HEK293 (cell line): Measurements from ENCODE around the gene CYTH4.

Experiments
- CTCF ChIA-PET: fragments of 350-600 bp; formaldehyde crosslinking; extraction: SDS; loops from one replicate; lab custom pipeline; 2021; ENCODE audit warnings: antibody characterized with exemption; lab: Yijun Ruan, JAX
- POLR2A ChIA-PET: fragments of 300-600 bp; formaldehyde crosslinking; extraction: SDS; loops from one replicate; lab custom pipeline; 2020; ENCODE audit warnings: antibody characterized with exemption, inconsistent platforms; lab: Yijun Ruan, JAX
- H3K27ac ChIP-seq: fragments of 200-500 bp; sonication (Bioruptor generic); 2 replicates; pipeline ENCODE4 v1.5.1; 2014; ENCODE audit warnings: low read depth, low read length, control low read depth, inconsistent platforms; ENCODE audit errors: extremely low read depth
- H3K36me3 ChIP-seq, 2 experiments: fragments of 200-500 bp in 1 of 2; sonication (Bioruptor generic) in 1 of 2; 1 replicate in 1 of 2; 2 replicates in 1 of 2; pipeline ENCODE4 v1.5.1; 2014 to 2017; ENCODE audit warnings: inconsistent platforms in 2 of 2, low read length in 2 of 2; ENCODE audit not compliant: control insufficient read depth in 2 of 2, insufficient read depth in 1 of 2
- H3K4me1 ChIP-seq: fragments of 200-500 bp; sonication (Bioruptor generic); 2 replicates; pipeline ENCODE4 v1.5.1; 2014; ENCODE audit warnings: mild to moderate bottlenecking, low read length, inconsistent platforms; ENCODE audit not compliant: control insufficient read depth, insufficient read depth
- H3K4me3 ChIP-seq: 2 replicates; pipeline ENCODE4 v1.5.1; 2011; ENCODE audit warnings: low read depth, mild to moderate bottlenecking, control low read depth, low read length, moderate library complexity
- H3K9me3 ChIP-seq: fragments of 200-500 bp; sonication (Bioruptor generic); 2 replicates; pipeline ENCODE4 v1.5.1; 2014; ENCODE audit warnings: low read depth, low read length, inconsistent platforms; ENCODE audit not compliant: control insufficient read depth, insufficient read depth
- EGR2 ChIP-seq: fragments of 450-650 bp; formaldehyde crosslinking; IDR thresholded peaks from 2 replicates; pipeline ENCODE4 v1.5.1; 2016; ENCODE audit warnings: low read depth, missing biosample characterization, missing genetic modification characterization
- PATZ1 ChIP-seq: fragments of 450-650 bp; formaldehyde crosslinking; IDR thresholded peaks from 2 replicates; pipeline ENCODE4 v1.5.1; 2016; ENCODE audit warnings: missing biosample characterization, missing genetic modification characterization
- REPIN1 ChIP-seq: fragments of 450-650 bp; formaldehyde crosslinking; IDR thresholded peaks from 2 replicates; pipeline ENCODE4 v1.5.1; 2017; ENCODE audit warnings: missing biosample characterization, missing genetic modification characterization, low read depth
- TCF7L2 ChIP-seq: IDR thresholded peaks from 2 replicates; pipeline ENCODE4 v1.6.1; 2011; ENCODE audit warnings: low read depth, mild to moderate bottlenecking, inconsistent platforms, low read length, moderate library complexity, borderline replicate concordance
- ZBTB1 ChIP-seq: fragments of 450-650 bp; formaldehyde crosslinking; IDR thresholded peaks from 2 replicates; pipeline ENCODE4 v1.5.1; 2016; ENCODE audit warnings: missing biosample characterization, missing genetic modification characterization
- ZBTB10 ChIP-seq: fragments of 450-650 bp; formaldehyde crosslinking; IDR thresholded peaks from 2 replicates; pipeline ENCODE4 v1.5.1; 2016; ENCODE audit warnings: missing biosample characterization, missing genetic modification characterization
- ZBTB8A ChIP-seq: fragments of 450-650 bp; formaldehyde crosslinking; IDR thresholded peaks from 2 replicates; pipeline ENCODE4 v1.5.1; 2016; ENCODE audit warnings: missing biosample characterization, missing genetic modification characterization
- ZNF132 ChIP-seq: fragments of 450-650 bp; formaldehyde crosslinking; IDR thresholded peaks from 2 replicates; pipeline ENCODE4 v1.5.1; 2017; ENCODE audit warnings: missing biosample characterization, missing genetic modification characterization, borderline replicate concordance
- ZNF148 ChIP-seq: fragments of 450-650 bp; formaldehyde crosslinking; IDR thresholded peaks from 2 replicates; pipeline ENCODE4 v1.5.0; 2017; ENCODE audit warnings: missing biosample characterization, missing genetic modification characterization, borderline replicate concordance
- ZNF155 ChIP-seq: fragments of 450-650 bp; formaldehyde crosslinking; IDR thresholded peaks from 2 replicates; pipeline ENCODE4 v1.5.1; 2016; ENCODE audit warnings: missing biosample characterization, missing genetic modification characterization
- ZNF157 ChIP-seq: fragments of 450-650 bp; formaldehyde crosslinking; IDR thresholded peaks from 2 replicates; pipeline ENCODE4 v1.5.1; 2016; ENCODE audit warnings: missing biosample characterization, missing genetic modification characterization
- ZNF239 ChIP-seq: fragments of 450-650 bp; formaldehyde crosslinking; IDR thresholded peaks from 2 replicates; pipeline ENCODE4 v1.5.1; 2016; ENCODE audit warnings: missing biosample characterization, missing genetic modification characterization
- ZNF292 ChIP-seq: fragments of 450-650 bp; formaldehyde crosslinking; IDR thresholded peaks from 2 replicates; pipeline ENCODE4 v1.5.1; 2016; ENCODE audit warnings: low read depth, missing biosample characterization, missing genetic modification characterization, borderline replicate concordance
- ZNF404 ChIP-seq: fragments of 450-650 bp; formaldehyde crosslinking; IDR thresholded peaks from 2 replicates; pipeline ENCODE4 v1.5.1; 2017; ENCODE audit warnings: missing biosample characterization, missing genetic modification characterization
- ZNF48 ChIP-seq: fragments of 450-650 bp; formaldehyde crosslinking; IDR thresholded peaks from 2 replicates; pipeline ENCODE4 v1.5.1; 2016; ENCODE audit warnings: missing biosample characterization, missing genetic modification characterization
- ZNF560 ChIP-seq: fragments of 450-650 bp; formaldehyde crosslinking; IDR thresholded peaks from 2 replicates; pipeline ENCODE4 v1.5.1; 2017; ENCODE audit warnings: missing biosample characterization, missing genetic modification characterization, borderline replicate concordance
- ZNF621 ChIP-seq: fragments of 450-650 bp; formaldehyde crosslinking; IDR thresholded peaks from 2 replicates; pipeline ENCODE4 v1.5.1; 2017; ENCODE audit warnings: missing biosample characterization, missing genetic modification characterization
- ZNF664 ChIP-seq: fragments of 450-650 bp; formaldehyde crosslinking; IDR thresholded peaks from 2 replicates; pipeline ENCODE4 v1.5.1; 2016; ENCODE audit warnings: missing biosample characterization, missing genetic modification characterization
- ZNF777 ChIP-seq: fragments of 450-650 bp; formaldehyde crosslinking; IDR thresholded peaks from 2 replicates; pipeline ENCODE4 v1.5.1; 2017; ENCODE audit warnings: missing biosample characterization, missing genetic modification characterization, borderline replicate concordance
- ZSCAN18 ChIP-seq: fragments of 450-650 bp; formaldehyde crosslinking; IDR thresholded peaks from 2 replicates; pipeline ENCODE4 v1.5.1; 2016; ENCODE audit warnings: missing biosample characterization, missing genetic modification characterization
- ZSCAN30 ChIP-seq: fragments of 450-650 bp; IDR thresholded peaks from 2 replicates; pipeline ENCODE4 v1.5.1; 2018; ENCODE audit warnings: missing biosample characterization, mild to moderate bottlenecking, missing genetic modification characterization, moderate library complexity

CYTH4 gene

GRCh38 chr22:37281646-37282384 is 493 bp upstream of the CYTH4 start:
- Histone ChIP-seq H3K36me3 (no peaks in the 10 kb centered on the region), H3K9me3 (no peaks in the 10 kb centered on the region), H3K27ac (no peak overlapping the region), H3K4me1 (no peaks in the 10 kb centered on the region), H3K4me3 (no peak overlapping the region)
- POLR2A ChIA-PET, result no interaction called here
- TF ChIP-seq ZNF664 (tag by site-specific recombination) (peak; percentile 70), ZNF621 (tag by site-specific recombination) (no peak), PATZ1 (tag by site-specific recombination) (no peak)
- CTCF ChIA-PET, result interaction anchor here (0.6 to 2.3 kb wide), 9 partner anchors 9 to 202 kb away, joined by 3 to 7 read pairs (median 5); no protein-coding TSS in a partner anchor

GRCh38 chr22:37283393-37283937 is 1.2 kb downstream of the CYTH4 start:
- Histone ChIP-seq H3K9me3 (no peaks in the 10 kb centered on the region), H3K4me3 (no peak overlapping the region), H3K4me1 (no peaks in the 10 kb centered on the region), H3K36me3 (no peaks in the 10 kb centered on the region), H3K27ac (no peak overlapping the region)
- TF ChIP-seq ZNF239 (tag by site-specific recombination) (no peak), ZBTB8A (tag by site-specific recombination) (no peak), EGR2 (tag by site-specific recombination) (no peak), ZNF777 (tag by site-specific recombination) (no peak), ZSCAN18 (tag by site-specific recombination) (no peak), ZNF560 (no peak), ZNF148 (tag by site-specific recombination) (no peak), REPIN1 (tag by site-specific recombination) (no peak), ZNF404 (tag by site-specific recombination) (no peak)
- CTCF ChIA-PET, result no interaction called here
- POLR2A ChIA-PET, result no interaction called here

- CTCF ChIA-PET, result no interaction called here
- POLR2A ChIA-PET, result no interaction called here
- no peak overlapping the region for H3K27ac ChIP-seq
- no peaks in the 10 kb centered on the region for H3K36me3 ChIP-seq
- H3K4me3 ChIP-seq, result no peak overlapping the region
- no peaks in the 10 kb centered on the region for H3K9me3 ChIP-seq
- no peaks in the 10 kb centered on the region for H3K4me1 ChIP-seq
- TF ChIP-seq ZNF155, result no peak
- TF ChIP-seq ZNF48, result no peak
- no peak for TF ChIP-seq ZNF132 (tag by site-specific recombination)
- no peak for TF ChIP-seq TCF7L2
- TF ChIP-seq ZNF560, result no peak
- TF ChIP-seq ZBTB10 (tag by site-specific recombination), result no peak
- no peak for TF ChIP-seq ZBTB1 (tag by site-specific recombination)
- no peak for TF ChIP-seq ZNF292 (tag by site-specific recombination)
- TF ChIP-seq ZNF157 (tag by site-specific recombination), result no peak
- TF ChIP-seq ZSCAN30 (tag by site-specific recombination), result no peak
Observed at GRCh38 chr22:37284126-37284804, 2.0 kb downstream of the CYTH4 start.
